CD14-positive monocyte (primary cell): ENCODE results near the gene PISD. TPM values are rescaled to one million over a fixed set of nuclear protein-coding genes. Genes with fewer than 3 reads are reported as not detected.
A peak's percentile ranks its signal among the peaks of the same experiment; 100 is the strongest.

ENCODE experiments used
- DNase-seq, 3 donors: peaks; one replicate each; pipeline ENCODE4 v3.0.0-alpha.2; 2011 to 2022
- H2AFZ ChIP-seq: 2 replicates; pipeline ENCODE4 v1.6.0; 2012; ENCODE audit warnings: mild to moderate bottlenecking, low read depth, low read length, inconsistent platforms; ENCODE audit not compliant: insufficient read depth, poor library complexity, severe bottlenecking
- H3K27ac ChIP-seq, 2 donors: 1 replicate in 1 of 2; 2 replicates in 1 of 2; pipeline ENCODE4 v1.5.1; 2012 to 2013; ENCODE audit warnings: low read length in 2 of 2, control low read depth in 1 of 2, inconsistent platforms in 1 of 2, low read depth in 1 of 2, mild to moderate bottlenecking in 1 of 2
- H3K27me3 ChIP-seq, 2 donors: one replicate each; pipeline versions ENCODE4 v1.6.0 to v1.6.1; 2011 to 2013; ENCODE audit warnings: low read length in 2 of 2; ENCODE audit not compliant: control insufficient read depth in 2 of 2, insufficient read depth in 2 of 2
- H3K36me3 ChIP-seq, 2 donors: replicated peaks in 1 of 2; 1 replicate in 1 of 2; 2 replicates in 1 of 2; pipeline versions ENCODE4 v1.5.1 to v1.6.1; 2012 to 2013; ENCODE audit warnings: low read length in 2 of 2, control low read depth in 1 of 2, inconsistent platforms in 1 of 2, mild to moderate bottlenecking in 1 of 2; ENCODE audit not compliant: insufficient read depth in 2 of 2, control insufficient read depth in 1 of 2
- H3K4me1 ChIP-seq, 2 donors: 1 replicate in 1 of 2; 2 replicates in 1 of 2; pipeline versions ENCODE4 v1.5.1 to v1.6.1; 2012 to 2013; ENCODE audit warnings: low read length in 2 of 2, control low read depth in 1 of 2, inconsistent platforms in 1 of 2, mild to moderate bottlenecking in 1 of 2, moderate library complexity in 1 of 2; ENCODE audit not compliant: insufficient read depth in 2 of 2, control insufficient read depth in 1 of 2
- H3K4me2 ChIP-seq: replicated peaks from 2 replicates; pipeline ENCODE3; 2012; ENCODE audit warnings: low read length, moderate library complexity, mild to moderate bottlenecking; ENCODE audit not compliant: poor library complexity, severe bottlenecking; ENCODE audit errors: extremely low read depth
- H3K4me3 ChIP-seq, 3 experiments: fragments of 200-600 bp in 1 of 3; sonication (generic) in 1 of 3; replicated peaks in 1 of 3; 1 replicate in 2 of 3; 2 replicates in 1 of 3; pipeline ENCODE4 v1.5.1; 2011 to 2013; ENCODE audit warnings: low read length in 3 of 3, mild to moderate bottlenecking in 3 of 3, control low read depth in 2 of 3, low read depth in 2 of 3, inconsistent platforms in 1 of 3, moderate library complexity in 1 of 3
- H3K79me2 ChIP-seq: 2 replicates; pipeline ENCODE4 v1.6.0; 2012; ENCODE audit warnings: mild to moderate bottlenecking, control low read depth, inconsistent platforms, low read length, moderate library complexity; ENCODE audit not compliant: insufficient read depth
- H3K9ac ChIP-seq: 2 replicates; pipeline ENCODE4 v1.6.0; 2017; ENCODE audit warnings: low read length, mild to moderate bottlenecking; ENCODE audit not compliant: insufficient read depth, poor library complexity, severe bottlenecking
- H3K9me3 ChIP-seq, 2 donors: replicated peaks in 1 of 2; 1 replicate in 1 of 2; 2 replicates in 1 of 2; pipeline versions ENCODE4 v1.5.1 to v1.6.1; 2012 to 2013; ENCODE audit warnings: low read length in 2 of 2, control low read depth in 1 of 2; ENCODE audit not compliant: control insufficient read depth in 1 of 2, insufficient read depth in 1 of 2
- H4K20me1 ChIP-seq: 2 replicates; pipeline ENCODE4 v1.6.0; 2012; ENCODE audit warnings: mild to moderate bottlenecking, low read length, control low read depth, moderate library complexity; ENCODE audit not compliant: insufficient read depth
- H3K27ac Mint-ChIP-seq, 7 donors: one replicate each; pipeline ENCODE4 v1.8.0; 2020; ENCODE audit warnings: mild to moderate bottlenecking in 7 of 7, mixed read lengths in 7 of 7, moderate library complexity in 6 of 7, inconsistent platforms in 2 of 7
- H3K27me3 Mint-ChIP-seq, 3 donors: one replicate each; pipeline ENCODE4 v1.8.0; 2021 to 2022; ENCODE audit warnings: low read depth in 3 of 3, mild to moderate bottlenecking in 3 of 3, mixed read lengths in 3 of 3, moderate library complexity in 3 of 3, inconsistent platforms in 1 of 3
- H3K36me3 Mint-ChIP-seq, 2 donors: one replicate each; pipeline ENCODE4 v1.8.0; 2020; ENCODE audit warnings: mixed read lengths in 2 of 2, inconsistent platforms in 1 of 2, mild to moderate bottlenecking in 1 of 2
- H3K4me1 Mint-ChIP-seq: one replicate; pipeline ENCODE4 v1.8.0; 2020; ENCODE audit warnings: mild to moderate bottlenecking, mixed read lengths
- H3K4me3 Mint-ChIP-seq, 2 donors: one replicate each; pipeline ENCODE4 v1.8.0; 2020; ENCODE audit warnings: mild to moderate bottlenecking in 2 of 2, mixed read lengths in 2 of 2, moderate library complexity in 1 of 2
- H3K9me3 Mint-ChIP-seq, 7 donors: one replicate each; pipeline ENCODE4 v1.8.0; 2020 to 2022; ENCODE audit warnings: mixed read lengths in 7 of 7, mild to moderate bottlenecking in 6 of 7, moderate library complexity in 6 of 7, inconsistent platforms in 2 of 7
- CTCF ChIP-seq: fragments of 200-600 bp; IDR thresholded peaks from one replicate; pipeline ENCODE4 v1.8.0; 2022; ENCODE audit warnings: antibody characterized with exemption, mild to moderate bottlenecking
- WGBS: methylation state at CpG from one replicate; pipeline ENCODE4 v1.1.5; 2013; ENCODE audit warnings: missing lambda C conversion rate; ENCODE audit not compliant: insufficient coverage; 5-methylcytosine and 5-hydroxymethylcytosine counted together
- intact Hi-C, 2 donors: fragments of 100-400 bp; cut with micrococcal nuclease; formaldehyde crosslinking; loops; one replicate each; pipeline versions ENCODE4 v1.15.0 to v1.15.1; 2023
- polyA plus RNA-seq, 3 donors: library from polyadenylated mRNA; depleted of rRNA in 1 of 3; unstranded in 2 of 3; stranded (reverse) in 1 of 3; fragments of 300-500 nt in 2 of 3; fragments of >200 nt in 1 of 3; fragmentation: Illumina TruSeq in 2 of 3; gene quantifications; 1 replicate in 2 of 3; 2 replicates in 1 of 3; pipeline ENCODE4 v1.2.3, GENCODE V29; 2012 to 2021

The PISD gene
- polyA plus RNA-seq, 3 donors, result 38.1 to 112 (median 45.3) TPM

GRCh38 chr22:31615491-31615860 lies 46.5 kb downstream of the PISD start:
- H3K9me3 ChIP-seq, result no peaks in the 10 kb centered on the region
- no peak for TF ChIP-seq CTCF
- no peaks in the 10 kb centered on the region for H3K27me3 ChIP-seq
- no peak overlapping the region for H3K4me3 Mint-ChIP-seq
- peaks cover 43 to 57% of the 10 kb centered on the region in 2 donors for H3K36me3 Mint-ChIP-seq
- no peaks in the 10 kb centered on the region for H3K27me3 Mint-ChIP-seq
- peaks cover 32% of the 10 kb centered on the region for H3K4me1 Mint-ChIP-seq
- intact Hi-C loops, result no loop called here
- H3K4me3 ChIP-seq, result no peak overlapping the region
- H3K9ac ChIP-seq, result no peak overlapping the region
- no peak for DNase-seq
- peaks cover 16 to 26% of the 10 kb centered on the region in 2 donors for H3K4me1 ChIP-seq
- no peaks in the 10 kb centered on the region for H3K9me3 Mint-ChIP-seq
- H2AFZ ChIP-seq, result no peak overlapping the region
- WGBS, result 46% methylated on average over 4 of the region's 4 CpGs
- H3K27ac Mint-ChIP-seq, result peak overlapping the region; percentile 65 to 91 (median 80)
- H3K36me3 ChIP-seq, result peaks cover 44 to 47% of the 10 kb centered on the region in 2 donors
- no peak overlapping the region for H3K4me2 ChIP-seq
- H4K20me1 ChIP-seq, result peaks cover 57% of the 10 kb centered on the region
- H3K79me2 ChIP-seq, result no peaks in the 10 kb centered on the region
- H3K27ac ChIP-seq, result peak overlapping the region; percentile 43 to 79

GRCh38 chr22:31614781-31615490 lies 47.1 kb downstream of the PISD start:
- Histone ChIP-seq H3K27me3 (no peaks in the 10 kb centered on the region), H3K27ac (peak overlapping the region; percentile 43 to 79), H2AFZ (no peak overlapping the region), H3K36me3 (peaks cover 38 to 47% of the 10 kb centered on the region in 2 donors), H3K9me3 (no peaks in the 10 kb centered on the region), H3K9ac (no peak overlapping the region), H3K4me3 (no peak overlapping the region), H4K20me1 (peaks cover 52% of the 10 kb centered on the region), H3K4me2 (no peak overlapping the region), H3K4me1 (peaks cover 16 to 26% of the 10 kb centered on the region in 2 donors), H3K79me2 (no peaks in the 10 kb centered on the region)
- no peak overlapping the region for H3K4me3 Mint-ChIP-seq
- TF ChIP-seq CTCF, result no peak
- no peak for DNase-seq
- H3K9me3 Mint-ChIP-seq, result no peaks in the 10 kb centered on the region
- intact Hi-C loops, result no loop called here
- H3K27me3 Mint-ChIP-seq, result no peaks in the 10 kb centered on the region
- H3K36me3 Mint-ChIP-seq, result peaks cover 44 to 57% of the 10 kb centered on the region in 2 donors
- 55% methylated on average over 18 of the region's 18 CpGs for WGBS
- peaks cover 32% of the 10 kb centered on the region for H3K4me1 Mint-ChIP-seq
- peak overlapping the region in 5 of 7 donors; percentile 32 to 84 (median 46) for H3K27ac Mint-ChIP-seq
